Stimulated activated CD4-positive, alpha-beta T cell treated with anti-CD3 and anti-CD28 coated beads, Interleukin-1b, Interleukin-23, amount 100 ng/mL, for 48 hours (primary cell): ENCODE data around the gene RPS26.

ENCODE experiments used
- DNase-seq: peaks from one replicate; pipeline ENCODE4 v3.0.0-alpha.2; 2020

The RPS26 gene

GRCh38 chr12:56078931-56079722, 37.4 kb downstream of the RPS26 start:
- peak; percentile 45 for DNase-seq

GRCh38 chr12:56079723-56080555, 38.2 kb downstream of the RPS26 start, which contains the start of gene ERBB3:
Gene ERBB3, plus strand, starts transcription at chr12:56080165. Its CDS starts 136 bp downstream, at chr12:56080301.
- peak; percentile 67 for DNase-seq

- DNase-seq: no peak
These were observed 38.9 kb downstream of the RPS26 start for GRCh38 chr12:56080556-56081138.

GRCh38 chr12:56081393-56082347, 40.0 kb downstream of the RPS26 start:
- no peak for DNase-seq

- DNase-seq: no peak
These were observed 40.7 kb downstream of the RPS26 start for GRCh38 chr12:56082382-56082781.

- no peak for DNase-seq
These were observed 41.2 kb downstream of the RPS26 start for GRCh38 chr12:56082967-56083366.

- no peak for DNase-seq
These were observed 43.3 kb downstream of the RPS26 start for GRCh38 chr12:56084958-56085543.

GRCh38 chr12:56086096-56086495, 44.4 kb downstream of the RPS26 start:
- DNase-seq: no peak

GRCh38 chr12:56086608-56087007, 44.9 kb downstream of the RPS26 start:
- DNase-seq: no peak

- no peak for DNase-seq
These were observed 45.5 kb downstream of the RPS26 start for GRCh38 chr12:56087220-56087619.
